Spleen (tissue), 7 donors: ENCODE measurements around the gene HSD17B1.

Experiments used
- POLR2A ChIP-seq, 3 donors: fragments of 450-650 bp; IDR thresholded peaks; one replicate each; pipeline ENCODE4 v1.5.1; 2017; ENCODE audit warnings: antibody characterized with exemption in 3 of 3, mild to moderate bottlenecking in 1 of 3
- POLR2AphosphoS5 ChIP-seq, 3 donors: sonication (generic); formaldehyde crosslinking; IDR thresholded peaks; one replicate each; pipeline ENCODE4 v1.5.1; 2017; ENCODE audit warnings: antibody characterized with exemption in 3 of 3
- TF ChIP-seq, protein P1 (sequence below), 11 experiments: fragments of 200-600 bp in 7 of 11; fragments of 450-650 bp in 4 of 11; sonication (generic) in 4 of 11; IDR thresholded peaks in 8 of 11; conservative IDR thresholded peaks in 3 of 11; 1 replicate in 7 of 11; 2 replicates in 4 of 11; pipeline versions ENCODE4 v1.4.0 to v1.8.0; 2016 to 2021; ENCODE audit warnings: antibody characterized with exemption in 11 of 11, inconsistent platforms in 4 of 11, mild to moderate bottlenecking in 1 of 11
- donor health status: DM: no; HTN: no; CAD: no; lungs with moderate emphysema.
- donor health status: DM: no; HTN: no; CAD: no.
- donor health status: DM: no; HTN: no; CAD: no.

- TF ChIP-seq, protein P1, sequence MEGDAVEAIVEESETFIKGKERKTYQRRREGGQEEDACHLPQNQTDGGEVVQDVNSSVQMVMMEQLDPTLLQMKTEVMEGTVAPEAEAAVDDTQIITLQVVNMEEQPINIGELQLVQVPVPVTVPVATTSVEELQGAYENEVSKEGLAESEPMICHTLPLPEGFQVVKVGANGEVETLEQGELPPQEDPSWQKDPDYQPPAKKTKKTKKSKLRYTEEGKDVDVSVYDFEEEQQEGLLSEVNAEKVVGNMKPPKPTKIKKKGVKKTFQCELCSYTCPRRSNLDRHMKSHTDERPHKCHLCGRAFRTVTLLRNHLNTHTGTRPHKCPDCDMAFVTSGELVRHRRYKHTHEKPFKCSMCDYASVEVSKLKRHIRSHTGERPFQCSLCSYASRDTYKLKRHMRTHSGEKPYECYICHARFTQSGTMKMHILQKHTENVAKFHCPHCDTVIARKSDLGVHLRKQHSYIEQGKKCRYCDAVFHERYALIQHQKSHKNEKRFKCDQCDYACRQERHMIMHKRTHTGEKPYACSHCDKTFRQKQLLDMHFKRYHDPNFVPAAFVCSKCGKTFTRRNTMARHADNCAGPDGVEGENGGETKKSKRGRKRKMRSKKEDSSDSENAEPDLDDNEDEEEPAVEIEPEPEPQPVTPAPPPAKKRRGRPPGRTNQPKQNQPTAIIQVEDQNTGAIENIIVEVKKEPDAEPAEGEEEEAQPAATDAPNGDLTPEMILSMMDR (IDR thresholded peaks at IDR 0.05 in 8 of 11, conservative IDR thresholded peaks at IDR 0.05 in 3 of 11) = no peak
- TF ChIP-seq POLR2A (IDR thresholded peaks at IDR 0.05) (no peak), POLR2AphosphoS5 (IDR thresholded peaks at IDR 0.05) (no peak)
These were observed 44.1 kb upstream of the HSD17B1 start for GRCh38 chr17:42508426-42509165.
